Panc1 (cell line): Measurements from ENCODE around the gene B3GLCT. TPM values are rescaled to one million over a fixed set of nuclear protein-coding genes. Genes with fewer than 3 reads are reported as not detected.

ENCODE experiments used
- ATAC-seq: fragments of 200-7000 bp; cut with Tn5 transposase; 2 replicates; pipeline ENCODE4 v1.9.1; 2020; ENCODE audit warnings: mild to moderate bottlenecking, moderate library complexity
- Bru-seq: library from RNA; stranded (reverse); fragments of 400-500 nt; gene quantifications from one replicate; lab custom pipeline; 2021; lab: Mats Ljungman, UMichigan
- BruChase-seq, 2 experiments: library from RNA; stranded (reverse); fragments of 400-500 nt; gene quantifications; one replicate each; lab custom pipeline; 2021; lab: Mats Ljungman, UMichigan
- BruUV-seq: library from RNA; stranded (reverse); fragments of 400-500 nt; replicated peaks from 2 replicates; lab custom pipeline; 2021; lab: Mats Ljungman, UMichigan
- CTCF ChIA-PET: fragments of 300-600 bp; sonication (Branson Sonifier 250); formaldehyde crosslinking; loops from one replicate; lab custom pipeline; 2022; ENCODE audit warnings: antibody characterized with exemption; lab: Charles Lee
- POLR2A ChIA-PET: fragments of 300-600 bp; sonication (Branson Sonifier 250); formaldehyde crosslinking; loops from one replicate; lab custom pipeline; 2022; ENCODE audit warnings: antibody characterized with exemption; lab: Charles Lee
- DNase-seq: peaks from one replicate; pipeline ENCODE4 v3.0.0-alpha.2; 2010; ENCODE audit warnings: low read depth, low spot score
- H3K27ac ChIP-seq: 2 replicates; pipeline ENCODE4 v1.5.1; 2011; ENCODE audit warnings: mild to moderate bottlenecking, low read length, inconsistent platforms
- H3K27me3 ChIP-seq: fragments of 200-500 bp; sonication (Bioruptor generic); 2 replicates; pipeline ENCODE4 v1.6.0; 2014; ENCODE audit warnings: low read length, inconsistent platforms; ENCODE audit not compliant: control insufficient read depth, insufficient read depth
- H3K36me3 ChIP-seq: fragments of 200-500 bp; sonication (Bioruptor generic); 2 replicates; pipeline ENCODE4 v1.5.1; 2014; ENCODE audit warnings: inconsistent platforms, mild to moderate bottlenecking, low read length, moderate library complexity; ENCODE audit not compliant: control insufficient read depth, insufficient read depth
- H3K4me1 ChIP-seq: 2 replicates; pipeline ENCODE4 v1.5.1; 2011; ENCODE audit warnings: inconsistent platforms, mild to moderate bottlenecking, low read length, moderate library complexity; ENCODE audit not compliant: control insufficient read depth, insufficient read depth
- H3K4me3 ChIP-seq, 2 experiments: 2 replicates each; pipeline ENCODE4 v1.5.1; 2011 to 2012; ENCODE audit warnings: low read depth in 2 of 2, low read length in 2 of 2, mild to moderate bottlenecking in 2 of 2, inconsistent platforms in 1 of 2, moderate library complexity in 1 of 2
- H3K9me3 ChIP-seq: fragments of 200-500 bp; sonication (Bioruptor generic); 2 replicates; pipeline ENCODE4 v1.5.1; 2014; ENCODE audit warnings: low read depth, mild to moderate bottlenecking, inconsistent platforms, low read length, moderate library complexity; ENCODE audit not compliant: control insufficient read depth, insufficient read depth
- POLR2AphosphoS5 ChIP-seq: IDR thresholded peaks from 2 replicates; pipeline ENCODE4 v1.6.1; 2012; ENCODE audit warnings: mild to moderate bottlenecking, low read depth, low read length, moderate library complexity
- SIN3A ChIP-seq: IDR thresholded peaks from 2 replicates; pipeline ENCODE4 v1.6.1; 2012; ENCODE audit warnings: low read depth, mild to moderate bottlenecking, low read length, moderate library complexity, borderline replicate concordance; ENCODE audit not compliant: insufficient read depth
- TCF7L2 ChIP-seq: IDR thresholded peaks from 2 replicates; pipeline ENCODE4 v1.6.1; 2011; ENCODE audit warnings: mild to moderate bottlenecking, low read depth, low read length, inconsistent platforms
- in situ Hi-C: cut with HindIII; loops from 2 replicates; pipeline ENCODE4 v1.10.0; 2016; ENCODE audit warnings: low sequenced_read_pairs, low pct_unique_long_range_greater_than_20kb
- intact Hi-C: fragments of 100-400 bp; cut with micrococcal nuclease; formaldehyde crosslinking; loops from one replicate; pipeline ENCODE4 v1.10.0; 2022; ENCODE audit not compliant: unreplicated experiment
- long read RNA-seq: library from polyadenylated mRNA; unstranded; transcript quantifications from one replicate; pipeline ENCODE4 v2.0.0, GENCODE V29; 2021; ENCODE audit not compliant: unreplicated experiment
- polyA plus RNA-seq: library from polyadenylated mRNA; unstranded; fragments of >200 nt; gene quantifications from one replicate; pipeline ENCODE4 v1.2.1, GENCODE V29; 2012; ENCODE audit warnings: missing spikeins; ENCODE audit not compliant: insufficient read length
- total RNA-seq: library from RNA; stranded (reverse); gene quantifications from one replicate; pipeline ENCODE4 v1.2.1, GENCODE V29; 2021; ENCODE audit not compliant: unreplicated experiment
- TF ChIP-seq, protein P1 (sequence below), 2 experiments: IDR thresholded peaks; 2 replicates each; pipeline ENCODE4 v1.6.1; 2011 to 2012; ENCODE audit warnings: low read depth in 2 of 2, control low read depth in 1 of 2, low read length in 1 of 2, mild to moderate bottlenecking in 1 of 2, moderate library complexity in 1 of 2; ENCODE audit not compliant: insufficient read depth in 1 of 2
- TF ChIP-seq, protein P2 (sequence below): fragments of 450-650 bp; IDR thresholded peaks from 2 replicates; pipeline ENCODE4 v1.5.1; 2017; ENCODE audit warnings: mild to moderate bottlenecking

The B3GLCT gene
- total RNA-seq (16.5 TPM), Bru-seq, nascent RNA (percentile 60 among the genes with signal in this experiment), BruChase-seq, experiment 1, labeled RNA remaining after a 2-hour chase (percentile 60 among the genes with signal in this experiment), BruChase-seq, experiment 2, labeled RNA remaining after a 6-hour chase (percentile 63 among the genes with signal in this experiment)
- 6.5 TPM for polyA plus RNA-seq
- long read RNA-seq, full-length matches to known transcripts = 29 of 51 reads
- long read RNA-seq, partial matches to known transcripts = 6 of 51 reads
- long read RNA-seq, other reads (novel, unspliced or antisense) = 16 of 51 reads

DNA sequence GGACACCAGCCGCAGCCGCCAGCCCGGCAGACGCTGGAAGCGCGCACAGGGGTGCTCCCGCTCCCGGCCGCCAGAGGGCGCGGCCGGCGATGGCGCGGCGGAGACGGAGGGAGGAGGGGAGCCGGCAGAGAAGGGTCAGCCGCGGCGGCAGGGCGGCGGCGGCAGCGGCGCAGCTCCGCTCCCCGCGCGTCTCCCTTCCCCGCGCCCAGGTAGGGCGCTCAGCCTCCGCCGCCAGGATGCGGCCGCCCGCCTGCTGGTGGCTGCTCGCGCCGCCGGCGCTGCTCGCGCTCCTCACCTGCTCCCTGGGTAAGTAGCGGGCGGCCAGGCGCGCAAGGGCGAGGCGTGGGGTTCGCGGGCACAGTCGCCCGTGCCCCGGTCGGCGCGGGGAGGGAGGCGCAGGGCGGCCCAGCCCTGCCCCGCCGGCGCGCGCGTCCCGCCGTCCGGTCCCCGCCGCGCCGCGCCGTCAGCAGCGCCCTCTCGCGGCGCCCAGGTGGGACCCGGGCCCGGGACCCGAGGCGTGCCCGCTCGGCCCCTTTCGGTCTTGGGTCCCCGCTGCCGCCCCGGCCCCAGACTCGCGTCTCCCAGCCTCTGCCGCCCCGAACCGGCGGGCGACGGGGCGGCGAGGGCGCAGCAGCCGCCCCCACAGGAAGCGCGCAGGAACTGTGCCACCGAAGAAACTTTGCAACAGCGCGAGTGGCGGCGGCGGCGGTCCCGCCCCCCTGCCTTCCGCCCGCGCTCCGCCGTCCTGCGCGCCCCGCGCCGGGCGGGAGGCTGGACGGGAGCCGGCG lies at the start of gene B3GLCT:
Gene B3GLCT (plus strand): TSS at position 127 of the 788 bp plus-strand sequence. CDS start 110 bp downstream, at position 237.
- H3K4me3 ChIP-seq = peak within 1 kb of the TSS; percentile 59 to 64
- intact Hi-C loops (no loop called here), in situ Hi-C loops (no loop called here)
- no peaks in the 10 kb centered on the region for H3K36me3 ChIP-seq
- TF ChIP-seq, protein P1, sequence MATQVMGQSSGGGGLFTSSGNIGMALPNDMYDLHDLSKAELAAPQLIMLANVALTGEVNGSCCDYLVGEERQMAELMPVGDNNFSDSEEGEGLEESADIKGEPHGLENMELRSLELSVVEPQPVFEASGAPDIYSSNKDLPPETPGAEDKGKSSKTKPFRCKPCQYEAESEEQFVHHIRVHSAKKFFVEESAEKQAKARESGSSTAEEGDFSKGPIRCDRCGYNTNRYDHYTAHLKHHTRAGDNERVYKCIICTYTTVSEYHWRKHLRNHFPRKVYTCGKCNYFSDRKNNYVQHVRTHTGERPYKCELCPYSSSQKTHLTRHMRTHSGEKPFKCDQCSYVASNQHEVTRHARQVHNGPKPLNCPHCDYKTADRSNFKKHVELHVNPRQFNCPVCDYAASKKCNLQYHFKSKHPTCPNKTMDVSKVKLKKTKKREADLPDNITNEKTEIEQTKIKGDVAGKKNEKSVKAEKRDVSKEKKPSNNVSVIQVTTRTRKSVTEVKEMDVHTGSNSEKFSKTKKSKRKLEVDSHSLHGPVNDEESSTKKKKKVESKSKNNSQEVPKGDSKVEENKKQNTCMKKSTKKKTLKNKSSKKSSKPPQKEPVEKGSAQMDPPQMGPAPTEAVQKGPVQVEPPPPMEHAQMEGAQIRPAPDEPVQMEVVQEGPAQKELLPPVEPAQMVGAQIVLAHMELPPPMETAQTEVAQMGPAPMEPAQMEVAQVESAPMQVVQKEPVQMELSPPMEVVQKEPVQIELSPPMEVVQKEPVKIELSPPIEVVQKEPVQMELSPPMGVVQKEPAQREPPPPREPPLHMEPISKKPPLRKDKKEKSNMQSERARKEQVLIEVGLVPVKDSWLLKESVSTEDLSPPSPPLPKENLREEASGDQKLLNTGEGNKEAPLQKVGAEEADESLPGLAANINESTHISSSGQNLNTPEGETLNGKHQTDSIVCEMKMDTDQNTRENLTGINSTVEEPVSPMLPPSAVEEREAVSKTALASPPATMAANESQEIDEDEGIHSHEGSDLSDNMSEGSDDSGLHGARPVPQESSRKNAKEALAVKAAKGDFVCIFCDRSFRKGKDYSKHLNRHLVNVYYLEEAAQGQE (IDR thresholded peaks at IDR 0.05; ENCODE audit: insufficient read depth in 1 of 2, low read depth in 2 of 2, low read length in 1 of 2) = no peak
- TF ChIP-seq, protein P2, sequence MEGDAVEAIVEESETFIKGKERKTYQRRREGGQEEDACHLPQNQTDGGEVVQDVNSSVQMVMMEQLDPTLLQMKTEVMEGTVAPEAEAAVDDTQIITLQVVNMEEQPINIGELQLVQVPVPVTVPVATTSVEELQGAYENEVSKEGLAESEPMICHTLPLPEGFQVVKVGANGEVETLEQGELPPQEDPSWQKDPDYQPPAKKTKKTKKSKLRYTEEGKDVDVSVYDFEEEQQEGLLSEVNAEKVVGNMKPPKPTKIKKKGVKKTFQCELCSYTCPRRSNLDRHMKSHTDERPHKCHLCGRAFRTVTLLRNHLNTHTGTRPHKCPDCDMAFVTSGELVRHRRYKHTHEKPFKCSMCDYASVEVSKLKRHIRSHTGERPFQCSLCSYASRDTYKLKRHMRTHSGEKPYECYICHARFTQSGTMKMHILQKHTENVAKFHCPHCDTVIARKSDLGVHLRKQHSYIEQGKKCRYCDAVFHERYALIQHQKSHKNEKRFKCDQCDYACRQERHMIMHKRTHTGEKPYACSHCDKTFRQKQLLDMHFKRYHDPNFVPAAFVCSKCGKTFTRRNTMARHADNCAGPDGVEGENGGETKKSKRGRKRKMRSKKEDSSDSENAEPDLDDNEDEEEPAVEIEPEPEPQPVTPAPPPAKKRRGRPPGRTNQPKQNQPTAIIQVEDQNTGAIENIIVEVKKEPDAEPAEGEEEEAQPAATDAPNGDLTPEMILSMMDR = peak; percentile 90
- 0 out of 2 replicates have a peak, but pooled peaks have one; percentile 63 for TF ChIP-seq SIN3A
- DNase-seq (no peak), ATAC-seq (peak; percentile 93)
- POLR2A ChIA-PET = no interaction called here
- H3K27ac ChIP-seq = peak within 1 kb of the TSS; percentile 82
- H3K9me3 ChIP-seq = no peaks in the 10 kb centered on the region
- no peaks in the 10 kb centered on the region for H3K27me3 ChIP-seq
- BruUV-seq = no TSS peak
- CTCF ChIA-PET = interaction anchor here (0.6 to 0.7 kb wide), 3 partner anchors 29 to 860 kb away, joined by 3 to 5 read pairs (median 3); no protein-coding TSS in a partner anchor
- H3K4me1 ChIP-seq = peaks cover 14% of the 10 kb centered on the region

DNA sequence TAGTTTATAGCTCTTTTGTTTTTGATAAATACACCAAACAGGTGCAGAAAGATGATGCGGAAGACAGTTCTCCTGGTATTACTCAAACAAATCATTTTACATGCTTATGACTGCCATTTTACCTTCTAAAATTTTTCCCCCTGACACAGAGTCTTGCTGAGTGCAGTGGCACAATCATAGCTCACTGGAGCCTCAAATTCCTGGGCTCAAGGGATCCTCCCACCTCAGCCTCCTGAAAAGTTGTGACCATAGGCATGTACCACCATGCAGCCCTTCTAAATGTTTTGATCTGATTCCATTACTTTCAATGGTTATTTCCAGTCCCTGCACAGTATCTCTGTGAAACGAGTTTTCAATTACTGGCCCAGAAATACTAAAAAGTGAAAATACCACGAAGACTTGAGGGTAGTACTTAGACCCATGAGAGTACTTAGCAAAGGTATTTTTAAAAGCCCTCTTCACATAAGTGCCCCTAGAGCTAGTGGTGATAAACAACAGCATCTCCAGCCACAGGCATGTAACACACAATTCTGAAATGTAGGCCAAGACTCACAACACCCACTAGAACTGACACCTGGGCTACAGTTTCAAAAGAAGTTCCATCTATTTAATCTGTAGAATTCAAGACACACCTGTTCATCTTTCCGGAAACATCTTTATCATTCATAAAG lies 49.3 kb upstream of the B3GLCT start:
- Histone ChIP-seq H3K4me3 (no peak overlapping the region), H3K36me3 (peaks cover 89% of the 10 kb centered on the region), H3K27me3 (no peaks in the 10 kb centered on the region), H3K27ac (no peak overlapping the region), H3K4me1 (no peaks in the 10 kb centered on the region), H3K9me3 (no peaks in the 10 kb centered on the region)
- intact Hi-C loops (no loop called here), in situ Hi-C loops (no loop called here)
- ATAC-seq = no peak
- DNase-seq = no peak
- ChIA-PET POLR2A (no interaction called here), CTCF (no interaction called here)
- no TSS peak for BruUV-seq
- TF ChIP-seq TCF7L2 = no peak
- TF ChIP-seq POLR2AphosphoS5 = no peak
- TF ChIP-seq SIN3A = no peak
- TF ChIP-seq, protein P2 = no peak
- TF ChIP-seq, protein P1 (IDR thresholded peaks at IDR 0.05; ENCODE audit: insufficient read depth in 1 of 2, low read depth in 2 of 2, low read length in 1 of 2) = no peak
